ENCODE results near the gene SYF2. TPM values are rescaled to one million over a fixed set of nuclear protein-coding genes. Genes with fewer than 3 reads are reported as not detected.
A peak's percentile ranks its signal among the peaks of the same experiment; 100 is the strongest.

The SYF2 gene
- total RNA-seq, 3 donors from 2014 or later (not counting 1 experiment from before 2014, with no cell fraction given), result 67.9 to 92.2 (median 75.3) TPM

DNA sequence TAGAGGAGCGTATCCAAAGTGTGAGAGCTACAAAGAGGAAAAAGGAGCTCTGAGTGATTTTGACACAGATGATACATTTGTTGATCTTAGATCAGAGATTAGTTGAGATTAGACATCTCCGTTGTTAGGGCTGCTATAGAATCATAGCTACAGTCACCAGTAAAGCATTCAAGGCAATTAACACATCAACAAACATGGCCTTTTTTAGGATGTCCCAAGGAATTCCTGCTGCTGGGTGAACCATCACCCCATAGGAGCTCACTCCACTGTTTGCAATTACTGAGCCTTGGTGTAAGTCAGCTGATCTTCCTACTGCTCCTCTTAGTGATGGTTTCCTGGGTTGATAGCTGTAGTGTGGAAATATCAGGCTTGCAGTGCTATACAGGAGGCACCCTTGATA lies 21.6 kb upstream of the SYF2 start:
- Histone ChIP-seq H3K36me3 (ENCODE audit: control insufficient read depth, insufficient read depth, low read length) (peaks cover 3% of the 10 kb centered on the region), H3K27me3 (ENCODE audit: control insufficient read depth, insufficient read depth, low read length) (no peaks in the 10 kb centered on the region), H3K27ac (ENCODE audit: low read length) (no peak overlapping the region), H3K4me3 (ENCODE audit: low read length) (no peak overlapping the region), H3K9me3 (ENCODE audit: control insufficient read depth, insufficient read depth, low read length) (no peaks in the 10 kb centered on the region), H3K4me1 (ENCODE audit: control insufficient read depth, insufficient read depth, low read length) (no peaks in the 10 kb centered on the region)
- Mint-ChIP-seq H3K27me3 (ENCODE audit: low read depth in 2 of 2) (no peaks in the 10 kb centered on the region), H3K36me3 (no peaks in the 10 kb centered on the region), H3K4me1 (no peaks in the 10 kb centered on the region), H3K9me3 (no peaks in the 10 kb centered on the region), H3K4me3 (no peak overlapping the region), H3K27ac (no peak overlapping the region)
- ATAC-seq (no peak), DNase-seq (peak in 1 of 2 donors; percentile 1)
- TF ChIP-seq, protein P1, sequence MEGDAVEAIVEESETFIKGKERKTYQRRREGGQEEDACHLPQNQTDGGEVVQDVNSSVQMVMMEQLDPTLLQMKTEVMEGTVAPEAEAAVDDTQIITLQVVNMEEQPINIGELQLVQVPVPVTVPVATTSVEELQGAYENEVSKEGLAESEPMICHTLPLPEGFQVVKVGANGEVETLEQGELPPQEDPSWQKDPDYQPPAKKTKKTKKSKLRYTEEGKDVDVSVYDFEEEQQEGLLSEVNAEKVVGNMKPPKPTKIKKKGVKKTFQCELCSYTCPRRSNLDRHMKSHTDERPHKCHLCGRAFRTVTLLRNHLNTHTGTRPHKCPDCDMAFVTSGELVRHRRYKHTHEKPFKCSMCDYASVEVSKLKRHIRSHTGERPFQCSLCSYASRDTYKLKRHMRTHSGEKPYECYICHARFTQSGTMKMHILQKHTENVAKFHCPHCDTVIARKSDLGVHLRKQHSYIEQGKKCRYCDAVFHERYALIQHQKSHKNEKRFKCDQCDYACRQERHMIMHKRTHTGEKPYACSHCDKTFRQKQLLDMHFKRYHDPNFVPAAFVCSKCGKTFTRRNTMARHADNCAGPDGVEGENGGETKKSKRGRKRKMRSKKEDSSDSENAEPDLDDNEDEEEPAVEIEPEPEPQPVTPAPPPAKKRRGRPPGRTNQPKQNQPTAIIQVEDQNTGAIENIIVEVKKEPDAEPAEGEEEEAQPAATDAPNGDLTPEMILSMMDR (IDR thresholded peaks at IDR 0.05), result no peak
- intact Hi-C loops (cut with micrococcal nuclease), result no loop called here
- 100% methylated on average over 2 of the region's 2 CpGs for WGBS (ENCODE audit: insufficient coverage)

GRCh38 chr1:25247829-25248754 lies 15.8 kb upstream of the SYF2 start:
- Histone ChIP-seq H3K4me1 (ENCODE audit: control insufficient read depth, insufficient read depth, low read length) (peaks cover 21% of the 10 kb centered on the region), H3K36me3 (ENCODE audit: control insufficient read depth, insufficient read depth, low read length) (peaks cover 29% of the 10 kb centered on the region), H3K27ac (ENCODE audit: low read length) (peak overlapping the region; percentile 97), H3K27me3 (ENCODE audit: control insufficient read depth, insufficient read depth, low read length) (no peaks in the 10 kb centered on the region), H3K9me3 (ENCODE audit: control insufficient read depth, insufficient read depth, low read length) (no peaks in the 10 kb centered on the region), H3K4me3 (ENCODE audit: low read length) (peak overlapping the region; percentile 99)
- Mint-ChIP-seq H3K4me1 (peaks cover 38 to 40% of the 10 kb centered on the region in 2 donors), H3K27me3 (ENCODE audit: low read depth in 2 of 2) (no peaks in the 10 kb centered on the region), H3K36me3 (peaks cover 24% of the 10 kb centered on the region), H3K4me3 (peak overlapping the region; percentile 97), H3K27ac (peak overlapping the region; percentile 98), H3K9me3 (no peaks in the 10 kb centered on the region)
- intact Hi-C loops (cut with micrococcal nuclease), result loop anchor here (1.0 to 10.0 kb wide), 5 partner anchors 16 to 747 kb away; partner anchors contain the start of genes PAFAH2, SRRM1, SYF2 and TMEM50A
- DNase-seq, result no peak
- TF ChIP-seq, protein P1 (IDR thresholded peaks at IDR 0.05), result no peak
- peak in 1 of 3 donors; percentile 34 for ATAC-seq
- 23% methylated on average over 26 of the region's 30 CpGs for WGBS (ENCODE audit: insufficient coverage)

DNA sequence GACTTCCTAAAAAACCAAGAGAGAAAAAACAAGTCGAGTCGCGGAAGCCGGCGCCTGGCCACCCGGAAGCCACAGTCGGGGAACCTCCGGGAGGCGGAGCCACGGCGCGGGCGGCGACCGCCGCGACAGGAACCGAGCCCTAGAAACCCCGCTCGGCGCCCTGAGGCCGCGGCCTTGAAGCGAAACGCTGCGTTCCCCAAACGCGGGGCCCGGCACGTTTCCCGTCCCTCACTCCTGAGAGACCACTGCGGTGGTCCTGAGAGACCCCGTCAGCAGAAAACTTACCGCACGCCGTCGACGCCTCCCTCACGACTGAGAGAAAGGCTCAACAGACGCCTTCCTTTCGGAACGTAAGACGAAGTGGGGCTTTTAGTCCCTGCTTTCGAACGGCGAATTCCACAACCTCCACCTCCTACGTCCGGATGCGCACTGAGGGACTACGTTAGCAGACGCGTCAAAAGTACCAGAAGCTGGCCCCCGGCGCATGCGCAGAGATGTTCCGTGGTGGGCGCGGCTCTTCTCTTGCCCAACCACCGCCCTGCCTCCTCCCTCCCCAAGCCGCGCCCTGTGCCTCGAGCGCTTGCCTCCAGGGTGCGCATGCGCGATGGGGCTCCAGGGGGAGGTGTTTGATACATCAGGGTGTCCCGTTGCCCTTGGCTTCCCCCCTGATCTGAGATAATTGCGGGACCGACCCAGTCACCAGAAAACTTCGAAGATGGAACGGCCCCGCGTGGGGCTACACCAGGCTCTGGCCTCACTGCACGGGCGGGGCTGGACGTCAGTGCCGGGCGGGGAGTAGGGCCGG lies 14.9 kb upstream of the SYF2 start, which contains the start of gene RSRP1:
TSS of gene RSRP1 (minus strand) at position 431 of the 805 bp plus-strand sequence. CDS start 491 bp downstream, outside the sequence.
- H3K9me3 Mint-ChIP-seq, result no peaks in the 10 kb centered on the region
- Histone ChIP-seq H3K27me3 (ENCODE audit: control insufficient read depth, insufficient read depth, low read length) (no peaks in the 10 kb centered on the region), H3K9me3 (ENCODE audit: control insufficient read depth, insufficient read depth, low read length) (no peaks in the 10 kb centered on the region), H3K36me3 (ENCODE audit: control insufficient read depth, insufficient read depth, low read length) (peaks cover 38% of the 10 kb centered on the region), H3K27ac (ENCODE audit: low read length) (peak within 1 kb of the TSS; percentile 97), H3K4me3 (ENCODE audit: low read length) (peak within 1 kb of the TSS; percentile 99), H3K4me1 (ENCODE audit: control insufficient read depth, insufficient read depth, low read length) (peaks cover 21% of the 10 kb centered on the region)
- TF ChIP-seq, protein P1 (IDR thresholded peaks at IDR 0.05), result no peak
- H3K27me3 Mint-ChIP-seq (ENCODE audit: low read depth in 2 of 2), result no peaks in the 10 kb centered on the region
- H3K36me3 Mint-ChIP-seq, result peaks cover 32% of the 10 kb centered on the region
- peak within 1 kb of the TSS; percentile 98 for H3K27ac Mint-ChIP-seq
- intact Hi-C loops (cut with micrococcal nuclease), result loop anchor here (1.0 to 10.0 kb wide), 5 partner anchors 15 to 748 kb away; partner anchors contain the start of genes PAFAH2, SRRM1, SYF2 and TMEM50A
- H3K4me1 Mint-ChIP-seq, result peaks cover 40 to 47% of the 10 kb centered on the region in 2 donors
- ATAC-seq, result peak; percentile 83 to 93 (median 83)
- H3K4me3 Mint-ChIP-seq, result peak within 1 kb of the TSS; percentile 97
- WGBS (ENCODE audit: insufficient coverage), result under 1% methylated on average over 79 of the region's 79 CpGs
- DNase-seq, result peak; percentile 99 to 100
